KOPT-K1 (cell line): ENCODE results near the gene C1QL1.

Experiments
- H3K27ac ChIP-seq: fragments of 200-600 bp; sonication (generic); 2 replicates; pipeline ENCODE4 v1.5.1; 2016; ENCODE audit warnings: antibody characterized with exemption, mild to moderate bottlenecking, low read depth, low read length; ENCODE audit not compliant: poor library complexity, severe bottlenecking
- H3K36me3 ChIP-seq: fragments of 200-600 bp; sonication (generic); 2 replicates; pipeline ENCODE4 v1.5.1; 2017; ENCODE audit warnings: antibody characterized with exemption, mild to moderate bottlenecking, low read length, moderate library complexity; ENCODE audit not compliant: insufficient read depth
- H3K9me3 ChIP-seq: fragments of 200-600 bp; sonication (generic); 2 replicates; pipeline ENCODE4 v1.5.1; 2017; ENCODE audit warnings: antibody characterized with exemption, low read length, mild to moderate bottlenecking; ENCODE audit not compliant: insufficient read depth, poor library complexity, severe bottlenecking

C1QL1 gene

DNA sequence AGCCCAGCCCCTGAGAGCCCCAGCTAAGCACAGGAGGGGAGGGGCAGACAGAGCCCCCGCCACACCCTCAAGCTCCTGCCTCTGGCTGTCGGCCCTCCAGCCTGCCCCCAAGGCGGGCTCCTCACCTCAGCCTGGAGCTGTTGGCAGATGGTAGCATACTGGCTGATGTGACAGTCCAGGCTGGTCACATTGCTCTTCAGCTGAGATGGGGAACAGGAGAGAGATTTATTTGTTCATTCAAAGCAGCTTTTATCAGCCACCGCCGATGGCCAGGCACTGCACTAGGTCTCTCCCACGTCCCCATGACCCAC lies 35.4 kb downstream of the C1QL1 start:
- Histone ChIP-seq H3K9me3 (no peaks in the 10 kb centered on the region), H3K36me3 (peaks cover 97% of the 10 kb centered on the region), H3K27ac (no peak overlapping the region)

DNA sequence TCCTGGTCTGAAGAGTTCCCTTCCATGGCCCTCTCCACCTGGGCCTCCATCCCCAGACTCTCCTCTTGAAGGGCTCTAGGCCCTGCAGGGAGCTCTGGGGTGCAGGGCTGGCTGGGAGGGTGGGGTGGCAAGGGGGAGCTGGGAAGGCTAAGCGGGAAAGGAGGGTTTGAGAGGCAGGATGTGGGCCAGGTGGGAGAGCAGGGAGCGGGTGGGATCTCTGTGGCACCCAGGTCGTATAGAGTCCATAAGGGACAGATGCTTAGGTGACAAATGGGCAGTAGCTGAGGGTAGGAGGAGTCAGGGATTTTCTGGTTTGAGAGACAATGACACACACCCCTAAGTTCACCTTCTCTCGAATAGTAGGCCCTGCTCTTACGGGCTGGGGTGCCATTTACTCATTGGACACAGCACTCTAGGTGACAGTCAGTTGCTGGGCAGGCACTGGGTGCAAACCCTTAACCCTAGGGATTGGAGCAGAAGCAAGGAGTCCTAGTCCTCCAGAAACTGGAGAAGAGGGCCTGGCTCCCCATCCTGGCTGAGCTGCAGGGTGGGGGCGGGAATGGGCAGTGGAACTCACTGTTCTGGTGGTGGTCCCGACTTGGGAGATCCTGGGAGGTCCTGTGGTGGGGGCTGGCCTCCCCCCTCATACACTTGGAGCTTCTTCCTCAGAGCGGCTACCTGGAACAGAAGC lies 35.9 kb downstream of the C1QL1 start:
- peaks cover 97% of the 10 kb centered on the region for H3K36me3 ChIP-seq
- H3K27ac ChIP-seq, result no peak overlapping the region
- H3K9me3 ChIP-seq, result no peaks in the 10 kb centered on the region

DNA sequence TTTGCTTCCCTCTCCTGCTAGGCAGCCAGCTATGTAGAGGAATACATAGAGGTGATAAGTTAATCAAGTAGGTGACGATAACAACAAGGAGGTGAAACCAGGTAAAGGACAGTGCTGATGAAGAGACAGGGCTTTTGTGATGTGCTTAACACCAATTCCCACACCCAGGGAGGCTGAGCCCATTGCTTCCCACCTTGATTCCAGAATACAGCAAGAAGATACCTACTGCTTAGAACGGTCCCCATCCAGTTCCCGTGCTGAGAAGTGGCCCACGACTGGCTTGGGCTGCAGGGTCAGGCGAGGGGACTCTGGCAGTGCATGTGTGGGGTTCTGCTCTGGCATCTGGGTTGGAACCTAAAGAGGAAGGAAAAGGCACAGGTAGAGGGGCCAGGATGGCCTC lies 36.7 kb downstream of the C1QL1 start:
- Histone ChIP-seq H3K36me3 (peaks cover 100% of the 10 kb centered on the region), H3K27ac (no peak overlapping the region), H3K9me3 (no peaks in the 10 kb centered on the region)

DNA sequence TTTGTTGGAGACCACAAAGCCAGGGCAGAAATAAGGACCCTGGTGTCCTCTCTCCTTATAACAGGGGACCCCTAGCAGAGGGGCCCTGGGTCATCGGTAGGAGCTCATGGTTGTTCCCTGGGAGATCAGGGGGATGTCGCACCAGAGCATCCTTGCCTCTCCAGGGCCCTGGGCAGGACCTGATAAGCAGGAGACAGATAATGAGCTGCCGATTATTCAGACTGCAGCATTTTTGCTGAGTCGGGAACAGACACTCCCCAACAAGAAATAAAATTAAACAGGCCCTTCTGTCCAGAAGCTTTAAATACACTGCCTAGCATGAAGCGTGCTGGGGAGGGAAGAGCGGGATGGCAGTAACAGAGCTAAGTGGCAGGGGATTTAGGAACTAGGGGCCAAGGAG lies 37.4 kb downstream of the C1QL1 start:
- H3K36me3 ChIP-seq, result peaks cover 100% of the 10 kb centered on the region

DNA sequence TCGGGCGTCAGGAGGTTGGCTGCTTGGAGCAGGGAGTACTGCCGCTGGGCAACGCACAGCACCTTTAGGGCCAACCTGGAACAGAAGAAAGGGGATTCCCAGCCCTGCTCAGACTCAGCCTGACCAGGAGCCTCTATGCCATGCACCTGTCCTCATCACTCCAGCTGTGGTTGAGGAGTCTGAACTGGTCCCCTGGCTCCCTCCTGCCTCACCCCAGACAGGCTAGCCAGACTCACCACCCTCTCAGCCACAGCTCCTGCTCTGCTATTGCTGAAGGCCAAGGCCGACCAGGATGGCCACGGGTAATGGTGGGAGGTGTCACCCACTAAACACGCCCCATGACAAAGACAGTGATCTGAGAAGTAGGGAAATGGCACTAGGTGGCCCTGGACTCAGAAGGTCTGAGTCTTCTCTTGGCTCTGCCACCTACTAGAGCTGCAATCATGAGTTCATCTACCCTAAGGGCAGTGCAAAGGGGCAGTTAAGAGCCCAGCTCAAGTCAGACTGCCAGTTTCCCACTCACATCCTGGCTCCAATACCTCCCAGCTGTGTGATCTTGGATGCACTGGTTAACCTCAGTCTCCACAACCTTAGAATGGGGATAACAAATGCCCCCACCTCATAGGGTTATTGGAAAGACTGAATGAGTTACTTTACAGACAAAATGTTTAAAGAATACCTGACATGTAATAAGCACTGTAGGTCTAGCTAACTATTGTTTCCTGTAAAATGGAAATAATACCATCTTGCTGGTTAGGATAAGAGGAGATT lies 39.0 kb downstream of the C1QL1 start:
- Histone ChIP-seq H3K9me3 (no peaks in the 10 kb centered on the region), H3K27ac (no peak overlapping the region), H3K36me3 (peaks cover 94% of the 10 kb centered on the region)

More for the DNA sequence above, 37.4 kb downstream of the C1QL1 start:
- Histone ChIP-seq H3K9me3 (no peaks in the 10 kb centered on the region), H3K27ac (no peak overlapping the region)

DNA sequence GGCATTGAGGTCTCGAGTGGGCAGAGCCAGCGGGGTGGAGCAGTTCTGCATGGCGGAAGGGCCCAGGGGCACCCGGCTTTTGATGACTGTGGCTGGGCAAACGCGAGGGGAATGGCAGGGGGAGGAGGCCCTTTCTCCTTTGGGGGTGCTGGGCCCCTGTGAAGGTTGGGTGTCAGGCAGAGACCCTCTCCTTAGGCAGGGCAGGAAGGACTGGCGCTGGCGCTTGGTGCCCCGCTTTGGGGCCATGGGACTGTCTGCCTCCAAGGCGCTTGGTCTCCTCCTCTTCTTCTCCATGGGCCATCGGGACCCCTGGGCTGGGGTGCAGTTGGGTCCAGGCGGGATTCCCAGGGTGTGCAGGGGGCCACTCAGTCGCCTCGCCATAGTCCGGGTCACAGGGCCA lies 40.0 kb downstream of the C1QL1 start:
- Histone ChIP-seq H3K9me3 (no peaks in the 10 kb centered on the region), H3K36me3 (peaks cover 84% of the 10 kb centered on the region), H3K27ac (no peak overlapping the region)

DNA sequence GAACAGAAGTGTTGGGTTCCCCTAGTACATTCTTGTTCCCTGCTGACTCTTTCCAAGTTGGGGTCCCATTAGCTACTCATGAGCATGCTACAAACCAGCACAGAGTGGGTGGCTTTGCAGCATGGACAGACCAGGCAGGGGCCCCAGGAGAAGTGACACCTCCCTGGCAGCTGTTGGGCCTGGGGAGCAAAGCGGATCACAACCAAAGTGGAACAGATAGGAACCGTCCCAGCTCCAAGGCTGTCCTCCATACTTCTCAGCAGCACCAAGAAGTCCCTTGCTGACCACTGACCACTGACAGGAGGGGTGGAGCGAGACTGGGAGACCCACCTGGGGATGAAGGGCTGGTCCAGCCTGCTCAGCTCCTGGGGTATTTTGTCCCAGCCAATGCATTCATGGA lies 40.4 kb downstream of the C1QL1 start:
- peaks cover 80% of the 10 kb centered on the region for H3K36me3 ChIP-seq
- H3K27ac ChIP-seq, result no peak overlapping the region
- H3K9me3 ChIP-seq, result no peaks in the 10 kb centered on the region

DNA sequence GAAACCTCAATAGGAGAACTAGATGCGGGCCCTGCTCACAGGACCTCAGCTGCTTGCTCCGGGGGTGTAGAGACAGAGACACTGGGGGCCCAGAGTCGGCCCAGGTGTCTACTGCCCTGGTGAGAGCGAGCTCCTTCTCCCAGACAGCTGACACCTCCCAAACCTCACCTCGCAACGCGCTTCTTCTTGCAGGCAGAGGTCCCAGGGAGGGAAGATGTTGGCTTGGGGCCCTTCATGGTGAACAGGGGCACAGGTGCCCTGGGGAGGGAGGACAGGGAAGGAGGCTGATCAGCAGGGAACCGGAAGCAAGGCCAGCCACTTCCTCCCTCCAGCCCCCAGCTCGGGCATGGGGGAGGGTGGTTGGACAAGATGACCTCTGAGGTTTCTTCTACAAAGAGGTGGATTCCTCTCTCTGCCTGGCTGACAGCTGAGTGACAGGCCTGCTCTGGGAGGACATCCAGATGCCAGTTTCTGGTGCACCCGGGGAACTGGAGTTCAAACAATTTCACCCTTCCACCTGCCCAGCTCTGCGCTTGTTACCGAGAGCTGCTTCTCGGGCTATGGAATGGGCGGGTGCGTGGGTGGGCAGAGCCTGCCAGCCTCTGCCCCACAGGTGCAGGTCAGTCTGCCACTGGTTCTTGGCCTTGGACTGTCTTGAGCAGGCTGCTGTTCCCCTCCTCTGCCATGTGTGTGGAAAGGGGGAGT lies 41.1 kb downstream of the C1QL1 start:
- no peak overlapping the region for H3K27ac ChIP-seq
- H3K36me3 ChIP-seq, result peaks cover 72% of the 10 kb centered on the region
- H3K9me3 ChIP-seq, result no peaks in the 10 kb centered on the region

DNA sequence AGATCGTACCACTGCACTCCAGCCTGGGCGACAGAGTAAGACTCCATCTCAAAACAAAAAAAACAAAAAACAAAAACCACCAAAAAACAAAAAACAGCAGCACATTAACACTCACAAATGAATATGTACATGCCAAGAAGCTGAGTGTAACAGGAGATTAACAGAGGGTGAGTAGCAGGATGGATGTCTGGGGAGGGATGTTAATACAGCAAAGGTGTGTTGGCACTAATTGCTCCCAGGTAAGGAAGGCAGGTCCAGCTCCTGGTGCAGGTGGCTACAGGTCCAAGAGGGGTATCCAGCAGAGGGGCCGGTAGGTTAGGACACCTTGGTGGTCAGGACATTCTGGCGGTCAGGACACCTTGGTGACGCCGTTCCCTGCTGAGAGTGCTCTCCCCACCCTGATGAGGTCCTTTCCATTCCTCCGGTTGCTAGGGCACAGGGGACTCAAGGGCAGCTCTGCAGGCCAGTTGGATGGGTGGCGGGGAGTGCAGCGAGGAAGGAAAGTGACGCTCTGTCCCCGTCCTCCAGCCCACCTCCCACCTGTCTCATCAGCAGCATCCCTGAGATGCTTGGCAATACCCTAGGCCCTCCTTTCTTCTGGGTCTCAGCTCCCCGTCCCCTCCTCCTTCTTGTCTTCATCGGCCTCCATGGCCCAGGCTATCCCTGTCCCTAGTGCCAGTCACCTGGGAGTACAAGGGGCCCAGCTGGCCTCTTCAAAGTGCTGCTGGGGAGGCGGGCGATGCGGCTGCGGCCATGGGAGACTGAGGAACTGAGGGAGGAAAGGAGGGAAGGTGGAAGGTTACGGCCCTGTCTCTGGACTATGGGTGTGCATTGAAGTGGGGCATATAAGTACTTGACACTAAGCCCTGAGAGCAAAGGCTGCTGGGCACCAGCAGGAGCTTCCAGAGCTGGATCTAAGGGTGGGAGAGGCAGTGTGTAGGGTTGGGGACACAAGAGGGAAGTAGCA lies 42.1 kb downstream of the C1QL1 start:
- Histone ChIP-seq H3K27ac (no peak overlapping the region), H3K36me3 (peaks cover 63% of the 10 kb centered on the region), H3K9me3 (no peaks in the 10 kb centered on the region)

DNA sequence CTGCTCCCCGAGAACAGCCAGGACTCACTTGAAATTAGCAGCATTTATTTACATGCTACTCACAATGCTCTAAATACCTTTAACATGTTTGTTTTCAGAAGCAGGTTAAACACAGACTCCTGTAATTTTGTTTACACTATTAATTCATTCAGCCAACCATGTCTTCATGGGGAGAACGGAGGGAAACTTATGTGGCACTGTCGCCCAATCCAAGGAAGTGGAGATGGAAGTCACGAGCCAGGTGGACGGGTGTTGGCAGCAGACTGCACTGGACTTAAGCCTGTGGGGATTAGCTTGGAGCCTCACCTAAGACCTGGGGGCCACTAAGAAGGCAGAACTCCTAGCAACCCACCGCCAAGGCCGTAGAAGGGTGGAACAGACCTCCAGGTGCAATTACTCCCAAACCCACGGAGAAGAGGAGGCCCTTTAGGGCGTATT lies 44.0 kb downstream of the C1QL1 start:
- Histone ChIP-seq H3K9me3 (no peaks in the 10 kb centered on the region), H3K27ac (no peak overlapping the region), H3K36me3 (peaks cover 44% of the 10 kb centered on the region)

DNA sequence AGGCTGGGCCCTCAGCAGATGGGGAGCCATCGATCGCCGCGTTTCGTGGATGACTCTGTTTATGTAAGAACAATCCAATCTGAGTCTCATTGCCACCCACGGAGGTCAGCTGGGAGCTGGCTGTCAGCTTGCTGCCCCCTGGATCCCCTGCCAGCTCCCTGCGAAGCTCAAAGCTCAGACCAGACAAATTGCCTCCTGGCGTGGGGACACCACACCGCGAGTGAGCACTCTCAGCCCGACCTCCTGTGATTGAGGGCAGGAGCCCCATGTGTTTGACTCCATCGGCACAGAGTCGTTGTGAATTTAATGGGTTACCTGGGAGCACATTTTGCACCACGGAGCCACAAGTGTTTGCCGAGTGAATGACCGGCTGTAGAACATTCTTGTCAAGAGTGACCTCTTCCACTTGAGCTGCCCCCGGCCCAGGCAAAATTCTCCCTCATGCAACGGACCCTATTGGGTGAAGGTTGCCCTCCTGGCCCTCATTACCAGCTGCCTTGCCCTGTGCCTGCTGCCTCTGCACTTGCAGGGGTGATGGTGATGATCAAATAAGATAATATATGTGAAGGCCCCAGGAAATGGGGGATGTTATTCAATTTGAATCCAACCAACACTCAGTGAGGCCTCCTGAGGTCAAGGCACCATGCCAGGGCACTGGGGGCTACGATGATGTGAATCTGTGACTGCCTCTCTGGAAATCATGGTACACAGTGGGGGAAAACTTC lies 45.2 kb downstream of the C1QL1 start:
- H3K36me3 ChIP-seq, result peaks cover 32% of the 10 kb centered on the region
- H3K9me3 ChIP-seq, result no peaks in the 10 kb centered on the region
- H3K27ac ChIP-seq, result no peak overlapping the region

DNA sequence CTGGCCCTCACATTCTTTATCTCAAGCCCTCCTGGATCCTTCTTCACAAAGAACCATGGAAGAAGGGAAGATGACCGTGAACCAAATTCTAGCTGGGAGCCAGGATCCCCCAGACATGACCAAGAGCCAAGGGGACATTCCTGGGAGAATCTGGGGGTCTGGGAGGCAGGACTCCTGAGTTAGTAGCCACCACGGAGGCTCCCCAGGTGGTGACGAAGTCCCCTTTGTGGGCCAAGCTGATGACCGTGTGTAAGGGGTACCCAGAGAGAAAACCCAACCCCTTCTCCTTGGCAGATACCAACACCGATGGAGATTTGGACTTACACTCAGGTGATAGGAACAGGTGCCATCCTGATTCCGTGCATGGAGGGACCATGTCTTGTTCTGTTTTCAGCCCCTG lies 46.0 kb downstream of the C1QL1 start:
- Histone ChIP-seq H3K36me3 (peaks cover 24% of the 10 kb centered on the region), H3K27ac (no peak overlapping the region), H3K9me3 (no peaks in the 10 kb centered on the region)

DNA sequence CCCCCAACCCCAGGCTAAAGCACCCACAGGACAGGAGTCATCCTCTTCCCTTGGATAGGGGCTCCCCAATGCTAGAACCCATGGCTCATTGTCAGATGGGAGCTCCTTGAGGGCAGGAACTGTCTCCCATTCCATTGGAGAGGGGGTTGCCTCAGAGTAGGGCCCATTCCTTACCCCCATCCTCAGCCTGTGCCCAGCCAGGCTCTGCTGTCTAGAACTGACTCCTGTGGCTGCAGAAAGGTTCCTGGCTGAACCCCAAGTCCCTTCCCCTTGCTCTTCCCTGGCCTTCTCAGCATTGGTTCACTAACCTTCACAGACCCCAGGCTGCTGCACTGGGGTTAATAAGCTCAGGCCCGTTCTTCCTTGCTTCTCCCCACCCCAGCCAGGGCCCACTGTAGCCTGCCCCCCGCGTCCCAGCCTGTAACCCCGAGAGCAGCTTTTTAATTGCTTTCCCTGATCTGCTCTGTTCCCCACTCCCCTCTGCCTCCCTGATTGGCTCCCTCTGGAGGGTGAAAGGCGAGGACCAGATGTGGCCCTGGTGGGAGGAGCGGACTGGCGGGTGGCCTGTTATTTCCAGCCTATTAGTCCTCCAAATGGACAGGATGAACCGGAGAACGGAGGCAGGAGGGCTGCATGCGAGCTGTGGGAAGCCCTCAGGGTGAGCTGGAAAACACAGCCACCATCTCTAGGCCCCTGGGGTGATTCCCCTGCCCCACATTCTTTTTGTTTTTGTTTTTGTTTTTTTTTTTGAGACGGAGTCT lies 46.8 kb downstream of the C1QL1 start:
- Histone ChIP-seq H3K27ac (no peak overlapping the region), H3K36me3 (peaks cover 16% of the 10 kb centered on the region), H3K9me3 (no peaks in the 10 kb centered on the region)

DNA sequence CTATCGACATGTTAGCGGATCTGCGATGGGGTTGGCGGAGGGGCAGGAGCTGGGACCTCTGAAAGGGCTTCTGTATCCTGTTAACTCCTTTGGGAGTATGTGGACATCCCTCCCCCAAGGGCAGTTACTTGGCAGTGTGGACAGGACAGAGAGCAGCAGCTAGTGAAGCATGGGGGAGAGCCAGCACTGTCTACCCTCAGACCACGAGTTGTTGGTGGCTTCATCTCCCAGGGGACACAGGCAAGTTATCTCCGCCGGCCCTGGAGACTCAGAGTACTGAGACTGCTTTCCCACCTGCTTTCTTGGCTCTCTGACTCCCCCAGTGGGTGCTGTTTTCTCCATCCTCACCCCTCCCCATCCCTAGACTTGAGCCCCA lies 47.5 kb downstream of the C1QL1 start:
- no peak overlapping the region for H3K27ac ChIP-seq
- H3K36me3 ChIP-seq, result peaks cover 8% of the 10 kb centered on the region; the same call in 1 of the 2 replicates
- no peaks in the 10 kb centered on the region for H3K9me3 ChIP-seq
